Prostate gland (tissue), 2 donors: ENCODE data around the gene CHST11. TPM values are rescaled to one million over a fixed set of nuclear protein-coding genes. Genes with fewer than 3 reads are reported as not detected.

ENCODE experiments used
- DNase-seq: peaks from one replicate; pipeline ENCODE4 v3.0.0-alpha.2; 2019; ENCODE audit warnings: low spot score
- H3K27ac ChIP-seq, 2 donors: fragments of 200-600 bp; sonication (generic); 2 replicates each; pipeline ENCODE4 v1.5.1; 2017 to 2019
- H3K27me3 ChIP-seq: fragments of 200-600 bp; sonication (generic); replicated peaks from 2 replicates; pipeline ENCODE4 v1.5.1; 2019; ENCODE audit not compliant: insufficient read depth
- H3K36me3 ChIP-seq, 2 donors: fragments of 200-600 bp; sonication (generic); 1 replicate in 1 of 2; 2 replicates in 1 of 2; pipeline versions ENCODE4 v1.5.1 to v1.8.1; 2017 to 2019
- H3K4me1 ChIP-seq: fragments of 200-600 bp; sonication (generic); replicated peaks from 2 replicates; pipeline ENCODE4 v1.5.1; 2019
- H3K4me3 ChIP-seq, 2 donors: fragments of 200-600 bp; sonication (generic); 2 replicates each; pipeline ENCODE4 v1.5.1; 2017 to 2019
- H3K9me3 ChIP-seq: fragments of 200-600 bp; sonication (generic); 2 replicates; pipeline ENCODE4 v1.5.1; 2017
- CTCF ChIP-seq, 4 experiments: fragments of 200-600 bp in 2 of 4; fragments of 450-650 bp in 2 of 4; sonication (generic) in 2 of 4; IDR thresholded peaks; 1 replicate in 3 of 4; 2 replicates in 1 of 4; pipeline ENCODE4 v1.5.1; 2016 to 2019; ENCODE audit warnings: antibody characterized with exemption in 4 of 4, mild to moderate bottlenecking in 2 of 4, moderate library complexity in 2 of 4
- POLR2A ChIP-seq: fragments of 450-650 bp; IDR thresholded peaks from one replicate; pipeline ENCODE4 v1.6.1; 2016; ENCODE audit warnings: antibody characterized with exemption, mild to moderate bottlenecking
- POLR2AphosphoS5 ChIP-seq: sonication (generic); formaldehyde crosslinking; IDR thresholded peaks from one replicate; pipeline ENCODE4 v1.6.1; 2017; ENCODE audit warnings: antibody characterized with exemption
- WGBS: methylation state at CpG from one replicate; pipeline ENCODE4 v1.1.5; 2018; 5-methylcytosine and 5-hydroxymethylcytosine counted together
- intact Hi-C: fragments of 100-400 bp; cut with DNase I; formaldehyde crosslinking; loops from one replicate; pipeline ENCODE4 v1.14.2; 2022
- total RNA-seq, 2 donors: library from RNA; depleted of rRNA; stranded (reverse); fragments of >200 nt; gene quantifications; one replicate each; pipeline ENCODE4 v1.1.0, GENCODE V29; 2016

CHST11 gene
- total RNA-seq, 2 donors from 2014 or later: 10.4 to 25.4 TPM

GRCh38 chr12:104724992-104725585 is 268.3 kb downstream of the CHST11 start:
- no peaks in the 10 kb centered on the region for H3K27me3 ChIP-seq
- no peak for DNase-seq
- no peak overlapping the region for H3K27ac ChIP-seq
- H3K36me3 ChIP-seq: no peaks in the 10 kb centered on the region
- WGBS: 95% methylated on average over 12 of the region's 12 CpGs
- intact Hi-C loops: no loop called here
- H3K9me3 ChIP-seq: no peaks in the 10 kb centered on the region
- H3K4me3 ChIP-seq: no peak overlapping the region
- no peak for TF ChIP-seq CTCF (IDR thresholded peaks at IDR 0.05)
- TF ChIP-seq POLR2A: no peak
- TF ChIP-seq POLR2AphosphoS5: no peak
- no peaks in the 10 kb centered on the region for H3K4me1 ChIP-seq

DNA sequence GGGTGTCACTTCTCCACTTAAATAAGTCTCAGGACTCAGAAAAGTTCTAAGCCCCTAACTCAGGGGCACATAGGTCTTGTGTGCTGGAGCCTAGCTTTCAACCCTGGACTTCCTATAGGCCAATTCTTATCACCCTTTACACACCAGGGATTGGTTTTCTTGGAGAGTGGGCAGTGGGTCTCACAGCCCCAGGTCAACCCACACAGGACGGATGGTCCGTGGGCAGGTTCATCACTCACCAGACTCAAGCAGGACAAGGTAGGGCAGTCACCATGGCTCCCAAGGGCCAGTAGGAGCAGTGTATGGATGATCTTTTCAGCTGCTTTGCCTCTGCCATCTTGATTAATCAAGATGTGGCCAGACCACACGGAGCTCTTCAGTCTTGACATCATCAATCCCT is 268.9 kb downstream of the CHST11 start:
- 92% methylated on average over 3 of the region's 3 CpGs for WGBS
- intact Hi-C loops: no loop called here
- DNase-seq: no peak

GRCh38 chr12:104727726-104728465 is 271.1 kb downstream of the CHST11 start:
- H3K4me3 ChIP-seq: no peak overlapping the region
- intact Hi-C loops: no loop called here
- WGBS: 69% methylated on average over 10 of the region's 10 CpGs
- no peaks in the 10 kb centered on the region for H3K27me3 ChIP-seq
- no peak overlapping the region for H3K27ac ChIP-seq
- H3K36me3 ChIP-seq: no peaks in the 10 kb centered on the region
- TF ChIP-seq CTCF (IDR thresholded peaks at IDR 0.05): no peak
- TF ChIP-seq POLR2A: no peak
- no peak for TF ChIP-seq POLR2AphosphoS5
- no peak for DNase-seq
- H3K4me1 ChIP-seq: no peaks in the 10 kb centered on the region
- H3K9me3 ChIP-seq: no peaks in the 10 kb centered on the region

More for the DNA sequence above, 268.9 kb downstream of the CHST11 start:
- no peak overlapping the region for H3K27ac ChIP-seq
- H3K4me1 ChIP-seq: no peaks in the 10 kb centered on the region
- no peak overlapping the region for H3K4me3 ChIP-seq
- no peaks in the 10 kb centered on the region for H3K9me3 ChIP-seq
- H3K27me3 ChIP-seq: no peaks in the 10 kb centered on the region
- H3K36me3 ChIP-seq: no peaks in the 10 kb centered on the region
- no peak for TF ChIP-seq POLR2A
- TF ChIP-seq POLR2AphosphoS5: no peak
- no peak for TF ChIP-seq CTCF (IDR thresholded peaks at IDR 0.05)

GRCh38 chr12:104729091-104729490 is 272.3 kb downstream of the CHST11 start:
- H3K36me3 ChIP-seq: no peaks in the 10 kb centered on the region
- DNase-seq: no peak
- H3K9me3 ChIP-seq: no peaks in the 10 kb centered on the region
- no peak overlapping the region for H3K4me3 ChIP-seq
- WGBS: 44% methylated on average over 1 of the region's 1 CpG
- no peak overlapping the region for H3K27ac ChIP-seq
- H3K4me1 ChIP-seq: no peaks in the 10 kb centered on the region
- intact Hi-C loops: no loop called here
- TF ChIP-seq CTCF (IDR thresholded peaks at IDR 0.05) (no peak), POLR2A (no peak), POLR2AphosphoS5 (no peak)
- no peaks in the 10 kb centered on the region for H3K27me3 ChIP-seq
